SW480 (cell line): Measurements from ENCODE around the gene POU6F2.

Source experiments
- DNase-seq: peaks from one replicate; pipeline ENCODE4 v3.0.0-alpha.2; 2016; ENCODE audit warnings: low spot score

Gene POU6F2

DNA sequence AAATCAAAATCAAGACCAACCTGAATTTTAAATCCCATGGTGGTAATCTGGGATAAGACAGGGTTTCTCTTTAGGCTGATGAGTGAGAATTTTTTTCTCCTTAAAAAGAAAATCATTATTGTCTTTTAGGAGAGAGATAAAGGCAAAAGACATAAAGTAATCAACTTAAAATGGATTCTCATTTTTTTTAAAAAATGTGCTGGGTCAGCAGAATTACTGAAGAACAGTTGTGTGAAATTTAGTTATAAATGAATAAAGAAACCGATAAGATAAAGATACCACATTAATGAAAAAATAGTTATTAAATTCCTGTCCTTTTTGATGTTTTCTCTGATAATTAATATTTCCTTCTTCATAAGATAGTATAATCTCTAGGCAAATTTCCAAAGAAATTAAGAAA lies 427.2 kb downstream of the POU6F2 start:
- DNase-seq: no peak

DNA sequence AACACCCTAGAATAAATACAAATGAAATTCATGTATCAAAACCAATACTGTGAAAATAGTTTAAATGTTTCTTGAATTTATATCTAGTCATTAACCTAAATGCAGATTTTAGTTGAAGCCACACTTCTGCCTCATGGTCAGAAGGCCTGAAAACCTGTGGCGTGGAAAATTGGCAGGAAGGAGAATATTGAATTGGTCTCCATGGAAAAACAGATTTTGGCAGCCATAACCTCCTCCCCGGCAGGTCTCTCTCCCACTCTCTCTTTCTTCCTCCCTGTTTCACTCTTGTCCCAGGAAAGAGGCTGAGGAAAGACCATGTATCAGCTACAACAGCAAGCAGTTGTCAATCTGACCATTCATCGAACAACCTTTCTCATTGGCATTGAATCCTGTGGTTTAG lies 427.9 kb downstream of the POU6F2 start:
- no peak for DNase-seq

DNA sequence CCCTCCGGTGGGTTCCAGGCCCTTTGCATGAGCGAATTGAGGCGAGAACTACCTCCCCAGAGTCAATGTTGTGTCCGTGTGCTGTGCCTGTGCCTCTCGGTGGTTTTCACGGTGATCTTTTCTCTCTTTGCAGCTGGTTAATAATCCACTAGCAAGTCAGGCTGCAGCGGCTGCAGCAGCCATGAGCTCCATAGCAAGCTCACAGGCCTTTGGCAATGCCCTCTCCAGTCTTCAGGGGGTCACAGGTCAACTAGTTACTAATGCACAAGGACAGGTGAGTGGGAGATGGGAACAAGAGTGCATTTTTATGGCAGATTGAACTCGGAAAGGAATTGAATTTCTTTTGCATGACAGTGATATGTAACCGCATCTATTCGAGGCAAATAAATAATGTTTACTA lies 428.8 kb downstream of the POU6F2 start:
- peak; percentile 57 for DNase-seq

DNA sequence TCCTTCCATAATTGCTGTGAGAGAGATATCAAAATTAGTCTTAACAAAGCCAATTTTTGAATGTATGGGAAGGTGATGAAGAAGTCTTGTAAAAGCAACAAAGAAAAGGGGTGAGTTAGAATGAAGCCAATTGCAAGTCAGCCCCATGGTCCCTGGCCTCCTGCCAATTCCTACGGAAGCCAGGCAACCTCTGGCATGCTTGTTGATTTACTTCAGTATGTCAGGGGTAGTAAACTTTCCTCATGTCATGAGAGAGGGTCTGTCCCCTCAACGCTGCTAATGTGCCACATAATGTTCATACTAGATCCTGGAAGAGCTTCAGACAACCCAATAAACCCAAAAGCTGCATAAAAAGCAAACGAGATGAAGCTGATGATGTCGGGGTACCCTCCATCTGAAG lies 429.4 kb downstream of the POU6F2 start:
- DNase-seq: no peak

DNA sequence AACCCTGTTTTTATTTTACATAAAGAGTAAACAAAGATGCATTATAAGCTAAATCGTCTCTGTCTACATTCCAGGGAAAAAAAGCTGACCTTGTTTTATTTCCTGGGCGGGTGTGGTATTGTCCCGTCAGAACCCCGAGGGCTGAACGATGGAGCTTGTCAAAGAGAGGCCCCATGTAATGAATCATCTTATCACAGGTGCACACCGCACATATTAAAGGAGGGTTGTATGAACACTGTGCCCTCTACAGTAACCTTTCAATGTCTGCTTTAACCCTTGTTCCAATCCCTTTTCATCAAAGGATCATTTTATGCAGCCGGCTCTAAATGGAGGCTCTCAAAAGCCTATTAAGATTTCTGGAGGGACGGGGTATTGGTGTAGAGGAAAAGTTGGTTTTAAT lies 430.0 kb downstream of the POU6F2 start:
- no peak for DNase-seq

DNA sequence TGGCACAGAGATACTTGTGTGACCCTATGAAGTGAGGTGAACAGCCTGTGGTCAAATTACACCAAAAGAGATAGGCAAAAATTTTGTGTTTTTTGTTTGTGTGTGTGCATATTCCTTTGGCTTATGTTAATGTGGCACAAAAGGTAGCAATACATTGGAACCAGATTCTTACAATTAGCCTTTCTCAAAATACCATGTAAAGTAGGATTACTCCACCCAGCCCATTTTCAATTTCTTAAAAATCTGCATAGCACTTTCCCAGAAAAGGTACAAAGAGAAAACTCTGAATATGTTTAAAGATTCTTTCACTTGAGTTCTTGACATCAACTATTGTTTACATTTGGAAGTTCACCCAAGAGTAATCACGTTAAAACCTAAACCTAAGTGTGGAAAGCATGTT lies 431.2 kb downstream of the POU6F2 start:
- no peak for DNase-seq

DNA sequence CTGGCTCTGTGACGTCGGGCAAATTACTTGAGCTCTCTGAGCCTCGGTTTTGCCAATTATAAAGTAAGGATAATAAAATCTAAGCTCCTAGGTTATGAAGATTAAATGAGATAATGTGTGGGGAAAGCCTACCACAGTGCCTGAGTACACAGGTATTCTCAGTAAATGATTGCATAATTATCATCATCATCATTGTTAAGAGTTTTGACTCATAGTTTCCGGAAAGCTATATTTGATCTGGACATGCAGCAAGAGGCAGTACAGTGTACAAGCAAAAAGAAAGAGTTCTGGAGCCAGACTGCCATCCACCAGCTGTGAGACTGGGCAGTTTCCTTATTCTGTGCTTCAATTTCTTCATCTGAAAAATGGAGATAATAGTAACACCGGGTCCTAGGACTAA lies 432.9 kb downstream of the POU6F2 start:
- no peak for DNase-seq

DNA sequence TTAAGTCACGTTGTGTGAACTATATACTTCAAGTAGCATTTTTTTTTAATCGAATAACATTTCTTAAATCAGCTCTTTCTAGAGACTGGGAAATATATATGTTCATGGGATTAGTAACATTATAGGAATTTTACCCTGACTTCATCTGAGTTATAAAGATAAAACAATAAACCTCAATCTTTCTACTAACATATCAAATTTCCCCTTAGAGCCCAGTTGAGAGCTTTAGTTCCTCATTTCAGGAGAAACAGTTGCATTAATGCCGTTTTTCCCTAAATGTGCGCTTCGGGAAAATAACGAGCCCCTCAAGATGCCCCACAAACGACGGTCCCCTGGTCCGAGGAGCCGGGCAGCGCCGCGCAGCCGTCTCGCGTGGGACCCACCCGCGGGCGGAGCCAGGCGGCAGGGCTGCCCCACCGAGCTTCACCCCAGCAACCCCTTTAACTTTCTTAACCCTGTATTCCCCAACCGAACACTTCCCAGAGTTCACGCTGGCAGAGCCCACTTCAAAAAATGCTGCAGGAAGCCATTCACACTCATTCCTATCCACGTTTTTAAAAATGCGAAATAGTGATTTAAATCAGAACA lies 436.0 kb downstream of the POU6F2 start:
- DNase-seq: no peak

DNA sequence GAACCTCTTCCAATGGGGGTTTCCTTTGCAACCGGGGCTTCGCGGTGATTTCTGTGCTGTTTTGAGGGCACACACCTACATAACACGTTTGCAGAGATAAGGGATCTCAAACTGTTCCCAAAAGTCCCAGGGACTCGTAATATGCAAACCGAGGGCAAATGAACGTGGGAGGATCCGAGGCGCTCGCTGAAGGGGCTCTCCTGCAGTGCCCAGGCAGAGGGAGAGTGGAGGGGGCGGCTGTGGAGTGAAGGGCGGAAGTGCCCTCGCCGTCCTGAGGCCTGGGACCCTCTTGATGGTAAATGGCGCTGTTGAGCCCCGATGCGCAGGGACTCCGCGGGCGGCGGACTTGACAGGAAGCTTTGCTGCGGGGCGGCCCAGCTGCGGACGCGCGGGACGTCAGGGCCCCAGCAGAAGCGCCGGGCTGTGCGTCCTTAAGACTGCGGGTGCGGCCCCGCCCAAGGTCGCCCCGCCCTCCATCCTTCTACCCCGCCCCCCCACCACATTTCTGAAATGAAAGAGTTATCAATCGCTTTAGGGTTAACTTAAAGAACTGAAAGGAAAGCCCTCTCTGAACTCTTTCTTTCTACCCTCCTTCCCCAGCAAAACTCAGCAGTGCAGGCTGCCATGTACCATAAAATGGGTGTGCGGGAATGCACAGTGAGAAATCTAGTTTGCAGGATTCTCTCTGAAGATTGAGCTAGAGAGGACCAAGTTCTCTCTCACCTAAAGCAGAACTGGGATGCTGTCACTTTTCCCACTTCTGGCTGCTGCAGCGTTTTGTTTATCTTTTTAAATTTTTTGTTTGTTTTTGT lies 436.7 kb downstream of the POU6F2 start:
- DNase-seq: peak; percentile 56

DNA sequence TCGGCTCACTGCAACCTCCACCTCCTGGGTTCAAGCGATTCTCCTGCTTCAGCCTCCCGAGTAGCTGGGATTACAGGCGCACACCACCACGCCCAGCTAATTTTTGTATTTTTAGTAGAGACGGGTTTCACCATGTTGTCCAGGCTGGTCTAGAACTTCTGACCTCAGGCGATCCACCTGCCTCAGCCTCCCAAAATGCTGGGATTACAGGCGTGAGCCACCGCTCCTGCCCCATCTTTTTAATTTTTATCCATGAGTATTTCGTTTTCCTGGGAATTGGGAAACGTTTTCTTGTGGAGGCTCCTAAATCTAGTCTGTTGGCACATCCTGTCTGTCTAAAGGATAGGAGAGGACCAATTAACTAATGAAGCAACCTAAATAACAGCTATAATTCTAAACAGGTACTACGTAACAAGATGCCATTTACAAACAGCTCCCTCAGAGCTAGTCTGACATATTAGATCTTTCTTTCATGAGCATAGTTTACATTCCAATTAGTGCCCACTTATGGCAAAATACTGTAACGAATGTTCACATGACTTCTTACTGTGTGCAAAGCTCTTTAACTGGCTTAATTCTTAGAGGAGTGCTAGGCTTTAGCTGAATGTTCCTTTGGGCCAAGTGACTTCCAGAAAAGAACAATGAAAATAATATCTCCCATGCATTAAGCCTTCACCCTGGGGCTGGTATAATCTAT lies 437.5 kb downstream of the POU6F2 start:
- DNase-seq: no peak

DNA sequence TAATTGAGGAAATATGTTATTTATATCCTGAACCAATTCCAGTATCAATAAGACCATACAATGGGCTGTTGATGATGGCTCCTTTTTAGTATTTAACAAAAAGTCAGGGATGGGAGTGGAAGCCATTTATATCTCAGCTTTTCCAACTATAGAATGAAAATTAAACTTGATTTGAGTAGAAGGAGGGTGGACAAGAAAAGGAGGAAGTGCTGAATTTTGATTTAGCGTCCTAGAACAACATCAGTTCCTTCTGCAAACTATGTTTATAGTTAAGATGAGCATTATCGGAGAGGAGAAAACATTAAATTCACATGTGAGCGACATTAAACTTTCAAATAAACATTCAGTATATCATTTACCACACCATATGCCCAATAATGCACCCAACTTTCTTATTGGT lies 439.2 kb downstream of the POU6F2 start:
- no peak for DNase-seq

DNA sequence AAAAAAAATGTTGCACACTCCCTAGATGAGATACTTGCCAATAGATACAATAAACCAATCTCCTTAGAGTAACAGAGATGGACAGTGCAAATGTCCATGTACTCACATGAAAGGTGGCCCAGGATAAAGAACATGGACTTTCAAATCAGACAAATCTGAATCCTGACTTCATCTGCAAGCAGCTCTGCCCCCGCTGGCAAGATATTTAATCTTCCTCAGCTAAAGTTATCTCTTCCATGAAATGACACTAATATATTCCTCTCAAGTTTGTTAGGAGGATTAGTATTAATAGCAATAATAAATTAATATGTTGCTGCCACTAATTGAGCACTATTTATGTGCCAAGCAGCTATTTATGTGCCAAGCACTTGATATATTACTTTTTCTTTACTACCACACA lies 439.9 kb downstream of the POU6F2 start:
- no peak for DNase-seq

DNA sequence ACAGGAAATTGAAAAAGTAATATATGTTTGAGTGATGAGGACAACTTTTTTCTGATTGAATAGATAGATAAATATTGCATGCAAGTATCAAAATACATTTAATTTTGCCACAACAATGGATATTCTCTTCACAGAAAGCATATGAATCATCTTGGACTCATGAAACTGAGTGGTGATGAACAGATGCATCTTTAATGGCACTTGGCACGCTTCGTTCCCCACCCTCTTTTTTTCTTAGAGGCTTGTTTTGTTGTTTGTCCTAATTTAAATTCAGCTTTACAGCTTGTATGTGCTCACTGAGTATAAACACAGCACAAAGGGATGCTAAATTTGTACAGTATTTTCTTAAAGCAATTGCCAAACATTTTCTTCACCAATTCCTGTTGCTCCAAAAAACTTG lies 443.5 kb downstream of the POU6F2 start:
- no peak for DNase-seq

DNA sequence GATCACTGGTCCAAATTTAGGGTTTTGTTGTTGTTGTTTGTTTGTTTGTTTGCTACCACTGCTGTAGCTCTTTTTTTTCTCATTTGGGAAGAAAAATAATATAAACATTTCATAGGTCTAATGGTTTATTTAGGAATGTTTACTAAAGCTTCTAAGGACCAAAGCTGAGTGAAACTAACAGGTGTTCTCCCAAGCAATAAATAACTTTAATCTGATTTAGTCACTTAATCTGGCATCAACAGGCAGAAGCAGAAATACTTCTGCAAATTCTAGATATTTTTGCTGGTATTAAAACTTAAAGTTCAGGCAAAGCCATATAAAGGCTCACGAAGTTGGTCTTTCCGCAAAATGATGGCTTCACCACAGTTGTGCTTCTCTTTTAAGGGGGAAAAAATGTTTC lies 444.0 kb downstream of the POU6F2 start:
- no peak for DNase-seq

DNA sequence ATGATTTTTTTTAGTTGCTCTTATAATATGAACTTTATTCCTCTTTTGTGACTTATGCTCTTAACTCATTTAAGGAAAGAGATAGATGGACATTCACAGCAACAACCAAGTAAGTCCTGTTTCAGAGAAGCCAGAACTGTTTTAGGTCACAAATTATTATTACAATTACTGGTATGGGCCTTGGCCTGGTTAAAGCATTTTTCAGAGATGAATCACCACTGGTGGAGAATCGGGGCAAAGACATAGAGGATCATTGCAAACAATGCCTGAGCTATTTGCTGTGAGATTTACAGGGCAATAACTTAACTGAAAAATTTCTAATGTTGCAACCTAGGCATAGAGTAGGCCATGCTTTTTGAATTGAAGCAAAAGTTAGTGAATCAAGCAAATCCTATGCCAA lies 450.5 kb downstream of the POU6F2 start:
- peak; percentile 42 for DNase-seq

DNA sequence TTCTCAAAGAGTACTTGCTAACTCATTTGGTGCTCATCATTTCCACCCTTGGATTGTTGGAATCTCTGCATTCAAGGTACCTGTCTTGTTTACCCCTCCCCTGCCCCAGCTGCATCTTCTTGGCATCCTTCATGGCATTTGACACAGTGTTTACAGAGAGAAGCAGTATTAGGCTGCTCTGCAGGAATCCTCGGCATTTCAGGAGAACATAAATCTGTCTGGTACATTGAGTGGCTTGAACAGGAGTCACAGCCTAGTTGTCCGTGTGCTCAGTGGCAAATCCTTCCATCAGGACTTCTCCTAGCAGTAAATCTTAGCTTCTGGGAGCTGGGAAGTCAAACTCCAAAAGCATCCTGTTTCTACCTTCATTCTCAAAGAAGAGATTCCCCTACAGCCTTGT lies 451.7 kb downstream of the POU6F2 start:
- DNase-seq: no peak

DNA sequence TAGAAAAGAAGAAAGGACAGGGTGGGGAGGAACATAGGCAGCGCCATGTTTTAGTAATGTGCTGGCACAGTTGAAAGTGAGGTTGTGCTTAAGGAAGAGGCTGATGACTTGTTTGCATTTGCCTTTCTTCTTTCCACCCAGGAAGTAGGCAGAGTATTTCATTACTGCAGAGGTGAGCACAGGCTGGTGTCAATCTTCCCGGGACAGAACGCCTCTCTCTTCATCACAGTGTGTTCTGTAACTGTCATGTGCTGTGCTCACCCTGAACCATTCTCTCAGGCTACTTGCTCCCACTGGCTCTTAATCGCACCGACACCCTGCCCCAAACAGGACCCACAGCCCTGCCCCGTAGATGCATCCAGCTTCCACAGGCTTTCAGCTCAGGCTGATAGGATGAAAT lies 452.7 kb downstream of the POU6F2 start:
- DNase-seq: no peak

DNA sequence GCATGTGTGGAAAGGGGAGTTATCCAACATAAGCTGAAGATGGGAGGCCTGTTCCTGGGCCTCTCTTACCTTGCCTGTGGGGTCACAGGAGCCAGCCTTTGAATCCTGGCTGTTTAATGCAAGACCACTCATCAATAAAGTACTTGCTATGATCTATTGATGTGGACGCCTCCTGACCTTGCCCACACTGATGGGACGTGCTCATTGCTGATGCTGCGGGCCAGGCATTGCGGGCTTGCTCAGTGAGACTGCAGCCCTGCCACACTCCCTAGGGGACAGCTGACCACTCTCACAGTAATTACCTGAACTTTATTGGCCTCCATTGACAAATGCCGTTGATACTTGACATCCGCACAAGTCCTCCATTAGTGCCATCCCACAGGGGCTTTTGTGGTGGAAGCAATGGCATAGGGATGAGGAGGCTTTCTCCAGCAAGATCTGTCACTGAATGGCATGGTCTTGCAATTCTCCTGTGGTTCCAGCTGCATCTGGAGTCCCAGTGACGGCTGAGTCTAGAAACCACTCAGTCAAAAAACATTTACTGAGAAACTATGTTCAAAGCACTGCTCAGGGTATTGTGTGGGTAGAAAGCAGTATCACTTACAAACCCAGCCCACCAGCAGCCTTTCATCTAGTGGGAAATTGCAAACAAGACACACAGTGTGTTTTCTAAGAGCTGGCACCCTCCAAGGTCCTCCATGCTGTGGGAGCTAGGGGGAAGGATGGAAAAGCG lies 453.4 kb downstream of the POU6F2 start:
- no peak for DNase-seq

DNA sequence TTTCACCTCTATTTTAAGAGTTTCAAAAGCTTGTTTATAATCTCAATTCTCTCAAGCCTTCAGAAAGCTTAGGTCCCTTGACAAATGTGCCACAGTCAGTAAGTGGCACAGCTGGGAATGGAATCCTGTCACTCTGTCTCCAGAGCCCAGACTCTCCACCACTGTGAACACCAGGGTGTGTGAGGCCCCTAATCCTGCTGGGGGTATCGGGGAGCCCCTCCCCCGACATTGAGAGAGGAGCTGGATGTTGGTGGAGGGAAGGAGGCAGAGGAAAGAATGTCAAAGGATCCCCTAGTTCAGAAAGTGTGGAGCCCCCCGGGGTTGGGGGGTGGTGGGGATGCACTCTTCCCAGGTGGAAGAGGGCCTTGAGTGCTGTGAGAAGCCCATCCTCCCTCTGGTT lies 454.7 kb downstream of the POU6F2 start:
- DNase-seq: no peak

DNA sequence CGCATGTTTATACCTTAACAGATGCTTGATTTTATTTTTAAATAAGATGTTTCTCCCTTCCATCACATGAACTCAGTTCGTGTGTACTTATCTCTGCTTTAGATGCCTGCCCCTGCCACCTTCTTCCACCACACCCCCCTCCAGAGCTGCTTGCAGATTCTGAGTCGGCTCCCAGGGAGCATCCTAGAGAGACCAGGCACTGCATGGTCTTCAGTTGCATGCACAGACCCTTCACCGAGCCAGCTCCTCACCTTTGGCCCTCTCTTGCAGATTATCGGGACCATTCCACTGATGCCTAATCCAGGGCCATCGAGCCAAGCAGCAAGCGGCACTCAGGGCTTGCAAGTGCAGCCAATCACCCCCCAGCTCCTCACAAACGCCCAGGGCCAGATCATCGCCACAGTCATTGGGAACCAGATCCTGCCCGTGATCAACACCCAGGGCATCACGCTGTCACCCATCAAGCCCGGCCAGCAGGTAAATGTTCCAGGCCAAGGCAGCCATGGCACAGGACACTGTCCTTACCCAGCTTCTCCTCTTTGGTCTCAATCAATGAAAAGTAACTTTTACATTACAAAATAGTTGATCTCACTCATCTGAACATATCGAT lies 455.2 kb downstream of the POU6F2 start:
- no peak for DNase-seq

DNA sequence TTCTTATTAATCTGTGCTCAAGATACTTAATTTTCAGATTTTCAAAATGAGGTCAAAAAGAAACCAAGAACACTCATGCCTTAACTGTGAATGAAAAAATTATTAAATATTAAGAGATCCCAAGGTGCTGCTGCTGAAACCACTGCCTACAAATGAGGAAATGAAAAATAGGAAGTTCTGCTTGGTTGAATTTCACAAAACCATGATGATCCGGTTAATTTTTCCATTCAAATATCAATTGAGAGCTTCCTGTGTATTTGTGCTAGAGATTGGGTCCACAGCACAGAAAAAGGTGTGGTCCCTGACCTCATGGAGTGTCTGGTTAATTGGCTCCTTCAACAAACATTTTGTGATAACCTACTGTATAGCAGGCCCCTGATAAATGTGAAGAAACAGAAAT lies 455.8 kb downstream of the POU6F2 start:
- DNase-seq: no peak

DNA sequence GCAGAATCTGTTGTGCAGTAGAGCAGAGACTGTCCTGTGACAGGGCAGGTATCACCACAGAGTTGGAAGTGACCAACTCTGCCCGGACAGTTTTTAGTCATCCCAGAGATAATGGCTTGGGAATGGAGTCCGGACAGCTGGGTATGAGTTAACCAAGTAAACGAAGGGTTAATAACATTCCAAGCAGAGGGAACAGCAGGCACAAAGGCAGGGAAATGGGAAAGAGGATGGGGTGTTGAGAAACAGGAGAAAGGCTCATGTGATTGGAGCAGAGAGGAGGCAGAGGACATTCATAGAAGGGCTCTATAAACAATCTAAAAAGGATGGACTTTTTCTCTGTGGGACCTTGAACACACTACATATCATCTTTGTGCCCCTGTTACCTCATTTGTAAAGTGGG lies 456.3 kb downstream of the POU6F2 start:
- no peak for DNase-seq
